ENCODE measurements around the gene PLD1.
"Not testable (repeated sequence)": the region's sequence is repeated elsewhere in the genome, so short reads cannot be mapped to it uniquely, and the experiment has no call there.

The PLD1 gene

GRCh38 chr3:171649911-171650592, 160.2 kb downstream of the PLD1 start:
- DNase-seq, result no peak

- no peak for DNase-seq
Measured at GRCh38 chr3:171649267-171649666, 161.0 kb downstream of the PLD1 start.

- DNase-seq, result no peak
Measured at GRCh38 chr3:171648069-171648468, 162.2 kb downstream of the PLD1 start.

- no peak for DNase-seq
Measured at GRCh38 chr3:171646357-171647133, 163.7 kb downstream of the PLD1 start.

GRCh38 chr3:171644681-171645080, 165.6 kb downstream of the PLD1 start:
- DNase-seq, result no peak

- no peak for DNase-seq
Measured at GRCh38 chr3:171643681-171644080, 166.6 kb downstream of the PLD1 start.

- DNase-seq, result no peak
Measured at GRCh38 chr3:171643033-171643432, 167.2 kb downstream of the PLD1 start.

GRCh38 chr3:171640520-171641412, 169.5 kb downstream of the PLD1 start:
- no peak for DNase-seq

GRCh38 chr3:171636666-171637065, 173.6 kb downstream of the PLD1 start:
- no peak for DNase-seq

GRCh38 chr3:171632766-171633165, 177.5 kb downstream of the PLD1 start:
- no peak for DNase-seq

GRCh38 chr3:171626799-171627198, 183.5 kb downstream of the PLD1 start:
- not testable (repeated sequence) for DNase-seq

- no peak for DNase-seq
Measured at GRCh38 chr3:171622126-171622525, 188.2 kb downstream of the PLD1 start.

GRCh38 chr3:171620825-171621434, 189.4 kb downstream of the PLD1 start:
- no peak for DNase-seq

- no peak for DNase-seq
Measured at GRCh38 chr3:171616798-171617197, 193.5 kb downstream of the PLD1 start.

- DNase-seq, result no peak
Measured at GRCh38 chr3:171615686-171616085, 194.6 kb downstream of the PLD1 start.

- no peak for DNase-seq
Measured at GRCh38 chr3:171615281-171615680, 195.0 kb downstream of the PLD1 start.

- no peak for DNase-seq
Measured at GRCh38 chr3:171614318-171614921, 195.9 kb downstream of the PLD1 start.

GRCh38 chr3:171607452-171607851, 202.8 kb downstream of the PLD1 start:
- DNase-seq, result no peak

- no peak for DNase-seq
Measured at GRCh38 chr3:171606151-171606751, 204.0 kb downstream of the PLD1 start.

GRCh38 chr3:171604370-171604769, 205.9 kb downstream of the PLD1 start:
- DNase-seq, result no peak

GRCh38 chr3:171602072-171602471, 208.2 kb downstream of the PLD1 start:
- DNase-seq, result no peak

GRCh38 chr3:171600030-171600429, 210.3 kb downstream of the PLD1 start:
- DNase-seq, result no peak
